ENCODE measurements around the gene PKNOX1.
"Not testable (repeated sequence)": the region's sequence is repeated elsewhere in the genome, so short reads cannot be mapped to it uniquely, and the experiment has no call there.

Gene PKNOX1, protein sequence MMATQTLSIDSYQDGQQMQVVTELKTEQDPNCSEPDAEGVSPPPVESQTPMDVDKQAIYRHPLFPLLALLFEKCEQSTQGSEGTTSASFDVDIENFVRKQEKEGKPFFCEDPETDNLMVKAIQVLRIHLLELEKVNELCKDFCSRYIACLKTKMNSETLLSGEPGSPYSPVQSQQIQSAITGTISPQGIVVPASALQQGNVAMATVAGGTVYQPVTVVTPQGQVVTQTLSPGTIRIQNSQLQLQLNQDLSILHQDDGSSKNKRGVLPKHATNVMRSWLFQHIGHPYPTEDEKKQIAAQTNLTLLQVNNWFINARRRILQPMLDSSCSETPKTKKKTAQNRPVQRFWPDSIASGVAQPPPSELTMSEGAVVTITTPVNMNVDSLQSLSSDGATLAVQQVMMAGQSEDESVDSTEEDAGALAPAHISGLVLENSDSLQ

DNA sequence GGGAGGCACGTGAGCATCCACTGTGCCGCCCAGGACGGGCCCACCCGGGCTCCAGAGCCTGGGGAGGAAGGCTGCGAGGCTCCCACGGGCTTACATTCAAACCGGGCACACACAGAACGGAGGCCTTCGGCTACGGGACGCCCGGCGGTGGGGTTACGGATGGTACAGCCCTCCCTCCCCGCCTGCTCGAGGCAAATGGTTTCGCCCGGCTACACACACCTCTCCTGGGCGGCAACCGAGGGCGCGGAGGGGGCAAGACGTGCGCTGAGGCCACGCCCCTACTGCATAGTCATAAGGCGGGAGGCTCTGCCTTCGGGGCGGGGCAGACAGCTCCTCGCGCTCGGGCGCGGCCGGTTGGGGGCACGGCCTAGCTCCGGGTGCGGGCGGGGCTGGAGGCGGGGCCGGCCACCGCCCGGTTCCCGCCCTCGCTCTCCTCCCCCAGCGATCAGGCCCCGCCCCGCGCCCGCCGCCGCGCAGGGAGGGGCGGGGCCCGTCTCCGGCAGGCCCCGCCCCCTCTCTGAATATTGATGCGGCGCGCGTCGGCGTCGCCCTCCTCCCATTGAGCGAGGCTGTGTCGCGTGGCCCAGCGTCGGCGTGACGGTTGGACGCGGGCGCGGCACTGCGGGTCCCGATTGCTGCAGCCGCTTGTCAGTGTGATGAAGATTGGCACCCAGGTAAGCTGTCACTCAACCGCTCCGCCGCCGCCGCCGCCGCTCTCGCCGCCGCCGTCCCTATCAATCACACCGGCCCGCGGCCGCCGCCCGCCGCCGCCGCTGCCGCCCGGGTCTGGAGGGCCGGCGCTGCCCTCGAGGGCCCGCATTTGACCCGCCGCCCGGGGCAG is at the start of gene PKNOX1:
TSS of gene PKNOX1 (plus strand) at position 572 of the 841 bp plus-strand sequence. CDS start 29,820 bp downstream, outside the sequence.
- peak; percentile 99 for DNase-seq

DNA sequence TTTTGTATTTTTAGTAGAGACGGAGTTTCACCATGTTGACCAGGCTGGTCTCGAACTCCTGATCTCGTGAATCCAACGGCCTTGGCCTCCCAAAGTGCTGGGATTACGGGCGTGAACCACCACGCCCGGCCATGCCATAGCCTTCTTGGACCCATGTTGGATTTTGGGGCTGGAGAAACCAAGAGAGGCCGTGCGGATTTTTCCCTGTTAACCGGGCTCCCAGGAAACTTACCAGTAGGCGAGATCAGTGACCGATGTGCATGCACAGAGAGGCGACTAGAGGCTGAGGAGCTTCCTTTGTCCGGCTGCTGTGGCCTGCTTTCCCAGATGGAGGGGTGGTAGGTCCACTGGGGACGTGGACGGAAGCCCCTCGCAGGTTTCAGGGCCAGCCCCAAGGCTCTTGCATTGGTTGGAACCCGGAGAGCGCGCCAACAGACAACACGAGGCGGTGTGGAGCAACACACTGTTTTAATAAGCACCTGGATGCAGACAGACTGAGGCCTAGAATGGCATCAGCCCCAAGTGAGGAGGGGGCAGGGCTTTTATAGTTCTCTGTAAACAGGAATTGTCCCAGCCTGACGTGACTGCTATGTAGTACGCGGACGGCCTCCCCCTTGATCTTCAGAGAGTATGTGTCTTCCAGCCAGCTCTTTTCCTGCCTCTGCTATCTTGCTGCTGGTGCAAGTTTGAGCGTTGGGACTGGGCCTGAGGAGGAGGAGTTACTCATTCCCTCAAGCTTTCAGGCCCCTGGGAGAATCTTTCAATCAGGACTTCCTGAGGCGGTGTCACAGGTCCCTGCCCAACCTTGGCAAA is 49.0 kb upstream of the PKNOX1 start, which contains the start of gene ERVH48-1:
TSS of gene ERVH48-1 (minus strand) at position 517 of the 813 bp plus-strand sequence. CDS start 6,624 bp downstream, outside the sequence.
- no peak for DNase-seq

DNA sequence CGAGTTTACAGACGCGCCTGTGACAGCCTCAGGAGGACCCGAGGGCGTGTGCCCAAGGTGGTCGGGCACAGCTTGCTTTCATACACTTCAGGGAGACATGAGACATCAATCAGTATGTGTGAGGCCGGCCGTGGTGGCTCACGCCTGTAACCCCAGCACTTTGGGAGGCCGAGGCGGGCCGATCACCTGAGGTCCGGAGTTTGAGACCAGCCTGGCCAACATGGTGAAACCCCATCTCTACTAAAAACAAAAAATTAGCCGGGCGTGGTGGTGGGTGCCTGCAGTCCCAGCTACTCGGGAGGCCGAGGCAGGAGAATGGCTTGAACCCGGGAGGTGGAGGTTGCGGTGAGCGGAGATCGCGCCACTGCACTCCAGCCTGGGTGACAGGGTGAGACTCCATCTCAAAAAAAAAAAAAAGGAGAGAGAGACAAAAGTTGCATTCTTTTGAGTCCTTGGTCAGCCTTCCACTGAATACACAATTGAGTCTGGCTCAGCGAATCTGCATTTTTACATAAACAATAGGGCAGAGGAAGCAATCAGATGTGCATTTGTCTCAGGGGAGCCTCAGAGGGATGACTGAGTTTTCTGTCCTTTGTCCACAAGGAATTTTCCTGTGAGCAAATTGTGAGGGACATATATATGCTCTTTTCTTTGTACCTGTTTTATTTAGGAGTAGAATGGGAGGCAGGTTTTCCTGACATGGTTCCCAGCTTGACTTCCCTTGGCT is 46.7 kb upstream of the PKNOX1 start:
- not testable (repeated sequence) for DNase-seq

DNA sequence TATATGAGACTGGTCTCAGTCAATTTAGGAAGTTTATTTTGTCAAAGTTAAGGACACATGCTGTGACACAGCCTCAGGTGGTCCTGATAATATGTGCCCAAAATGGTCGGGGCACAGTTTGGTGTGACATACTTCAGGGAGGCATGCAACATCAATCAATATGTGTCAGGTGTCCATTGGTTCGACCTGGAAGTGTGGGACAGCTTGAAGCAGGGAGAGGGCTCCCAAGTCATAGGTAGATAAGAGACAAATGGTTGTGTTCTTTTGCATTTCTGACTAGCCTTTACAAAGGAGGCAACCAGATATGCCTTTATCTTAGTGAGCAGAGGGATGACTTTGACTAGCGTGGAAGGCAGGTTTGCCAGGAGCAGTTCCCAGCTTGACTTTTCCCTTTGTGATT is 44.4 kb upstream of the PKNOX1 start:
- DNase-seq, result no peak

DNA sequence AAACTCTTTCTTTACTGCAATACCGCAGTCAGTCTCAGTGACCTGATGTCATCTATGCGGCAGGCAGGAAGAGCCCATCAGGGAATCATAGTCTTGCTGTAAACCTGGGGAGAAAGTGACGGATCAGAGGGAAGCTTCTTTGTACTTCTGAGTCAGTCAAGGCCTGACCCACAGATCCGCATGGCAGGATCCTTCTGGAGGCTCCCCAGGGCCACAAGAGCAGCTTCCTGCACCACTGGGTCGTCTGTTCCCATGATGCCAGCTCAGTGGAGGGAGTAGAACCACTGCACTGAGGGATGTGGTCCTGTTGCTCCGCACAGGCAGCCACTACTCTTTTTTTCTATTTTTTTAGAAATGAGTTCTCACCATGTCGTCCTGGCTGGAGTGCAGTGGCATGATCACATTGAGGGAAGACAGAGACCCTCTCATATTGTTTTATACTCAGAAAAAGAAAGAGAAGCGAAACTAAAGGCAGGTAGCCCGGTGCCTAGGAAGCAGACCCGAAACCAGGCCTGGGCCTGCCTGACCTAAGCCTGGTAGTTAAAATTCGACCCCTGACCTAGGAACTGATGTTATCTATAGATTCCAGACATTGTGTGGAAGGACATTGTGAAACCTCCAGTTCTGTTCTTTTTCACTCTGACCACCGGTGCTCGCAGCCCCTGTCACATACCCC is 42.7 kb upstream of the PKNOX1 start:
- no peak for DNase-seq

DNA sequence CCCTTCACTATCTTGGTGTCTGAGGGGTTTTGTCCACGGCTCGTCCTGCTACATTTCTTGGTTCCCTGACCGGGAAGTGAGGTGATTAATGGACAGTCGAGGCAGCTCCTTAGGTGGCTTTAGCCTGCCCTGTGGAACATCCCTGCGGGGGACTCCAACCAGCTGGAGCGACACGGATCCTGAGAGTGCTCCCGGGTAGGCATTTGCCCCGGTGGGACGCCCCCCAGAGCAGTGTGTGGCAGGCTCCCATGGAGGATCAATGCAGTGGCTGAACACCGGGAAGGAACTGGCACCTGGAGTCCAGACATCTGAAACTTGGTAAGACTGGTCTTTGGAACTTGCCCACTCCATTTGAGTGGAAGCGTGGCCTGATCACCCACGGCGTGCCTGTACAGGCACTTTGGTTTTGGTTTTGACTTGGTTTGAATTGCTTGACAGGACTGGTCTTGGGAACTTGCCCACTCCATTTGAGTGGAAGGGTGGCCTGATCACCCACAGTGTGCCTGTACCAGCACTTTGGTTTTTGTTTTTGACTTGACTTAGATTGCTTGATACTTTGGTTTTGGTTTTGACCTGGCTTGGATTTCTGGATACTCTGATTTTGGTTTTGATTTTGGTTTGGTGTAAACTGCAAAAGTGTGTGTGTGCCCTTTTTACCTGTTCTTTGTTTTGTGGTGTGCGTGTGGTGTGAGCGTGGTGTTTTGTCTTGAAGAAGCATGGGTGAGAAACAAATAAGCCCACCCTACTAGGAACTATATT is 41.8 kb upstream of the PKNOX1 start:
- not testable (repeated sequence) for DNase-seq

DNA sequence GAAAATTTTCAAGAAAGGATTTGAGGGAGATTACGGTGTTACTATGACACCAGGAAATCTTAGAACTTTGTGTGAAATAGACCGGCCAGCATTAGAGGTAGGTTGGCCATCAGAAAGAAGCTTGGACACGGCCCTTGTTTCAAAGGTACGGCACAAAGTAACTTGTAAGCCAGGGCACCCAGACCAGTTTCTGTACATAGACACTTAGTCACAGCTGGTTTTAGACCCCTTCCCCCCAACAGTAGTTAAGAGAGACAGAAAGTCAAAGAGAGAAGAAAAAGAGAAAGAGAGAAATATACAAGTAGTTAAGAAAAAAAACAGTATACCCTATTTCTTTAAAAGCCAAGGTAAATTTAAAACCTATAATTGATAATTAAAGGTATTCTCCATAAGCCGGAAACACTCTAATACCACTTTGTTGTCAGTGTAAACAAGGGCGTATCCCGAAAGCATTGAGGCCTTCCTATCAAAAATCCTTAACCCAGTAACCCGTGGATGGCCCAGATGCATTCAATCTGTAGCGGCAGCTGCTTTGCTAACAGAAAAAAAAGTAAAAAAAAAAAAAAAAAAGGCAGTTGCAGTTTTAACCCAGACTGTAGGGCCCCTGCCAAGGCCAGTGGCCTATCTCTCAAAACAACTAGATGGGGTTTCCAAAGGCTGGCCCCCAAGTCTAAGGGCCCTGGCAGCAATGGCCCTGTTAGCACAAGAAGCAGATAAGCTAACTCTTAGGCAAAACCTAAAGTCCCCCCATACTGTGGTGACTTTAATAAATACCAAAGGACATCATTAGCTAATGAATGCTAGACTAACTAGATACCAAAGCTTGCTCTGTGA is 41.0 kb upstream of the PKNOX1 start:
- DNase-seq, result not testable (repeated sequence)

DNA sequence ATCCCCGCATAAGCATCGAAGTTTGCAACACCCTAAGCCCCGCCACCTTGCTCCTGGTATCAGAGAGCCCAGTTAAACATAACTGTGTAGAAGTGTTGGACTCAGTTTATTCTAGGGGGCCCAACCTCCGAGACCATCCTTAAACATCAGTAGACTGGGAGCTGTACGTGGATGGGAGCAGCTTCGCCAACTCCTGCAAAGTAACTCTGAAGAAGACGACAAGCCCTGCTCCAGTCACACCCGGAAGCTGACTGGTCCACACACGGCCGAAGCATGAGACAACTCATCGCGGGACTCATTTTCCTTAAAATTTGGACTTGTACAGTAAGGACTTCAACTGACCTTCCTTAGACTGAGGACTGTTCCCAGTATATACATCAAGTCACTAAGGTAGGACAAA is 40.4 kb upstream of the PKNOX1 start:
- DNase-seq, result not testable (repeated sequence)

DNA sequence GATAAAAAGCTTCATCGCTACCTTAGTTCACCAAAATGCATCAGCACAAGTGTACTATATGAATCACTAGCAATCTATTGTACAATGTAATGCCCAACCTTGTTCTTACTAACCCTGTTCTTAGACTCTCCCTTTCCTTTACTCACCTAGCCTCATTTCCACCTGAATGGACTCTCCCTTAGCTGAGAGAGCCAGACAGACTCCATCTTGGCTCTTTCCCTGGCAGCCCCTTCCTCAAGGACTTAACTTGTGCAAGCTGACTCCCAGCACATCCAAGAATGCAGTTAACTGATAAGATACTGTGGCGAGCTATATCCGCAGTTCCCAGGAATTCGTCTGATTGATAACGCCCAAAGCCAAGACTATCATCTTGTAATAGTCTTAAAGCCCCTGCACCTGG is 38.0 kb upstream of the PKNOX1 start:
- not testable (repeated sequence) for DNase-seq

DNA sequence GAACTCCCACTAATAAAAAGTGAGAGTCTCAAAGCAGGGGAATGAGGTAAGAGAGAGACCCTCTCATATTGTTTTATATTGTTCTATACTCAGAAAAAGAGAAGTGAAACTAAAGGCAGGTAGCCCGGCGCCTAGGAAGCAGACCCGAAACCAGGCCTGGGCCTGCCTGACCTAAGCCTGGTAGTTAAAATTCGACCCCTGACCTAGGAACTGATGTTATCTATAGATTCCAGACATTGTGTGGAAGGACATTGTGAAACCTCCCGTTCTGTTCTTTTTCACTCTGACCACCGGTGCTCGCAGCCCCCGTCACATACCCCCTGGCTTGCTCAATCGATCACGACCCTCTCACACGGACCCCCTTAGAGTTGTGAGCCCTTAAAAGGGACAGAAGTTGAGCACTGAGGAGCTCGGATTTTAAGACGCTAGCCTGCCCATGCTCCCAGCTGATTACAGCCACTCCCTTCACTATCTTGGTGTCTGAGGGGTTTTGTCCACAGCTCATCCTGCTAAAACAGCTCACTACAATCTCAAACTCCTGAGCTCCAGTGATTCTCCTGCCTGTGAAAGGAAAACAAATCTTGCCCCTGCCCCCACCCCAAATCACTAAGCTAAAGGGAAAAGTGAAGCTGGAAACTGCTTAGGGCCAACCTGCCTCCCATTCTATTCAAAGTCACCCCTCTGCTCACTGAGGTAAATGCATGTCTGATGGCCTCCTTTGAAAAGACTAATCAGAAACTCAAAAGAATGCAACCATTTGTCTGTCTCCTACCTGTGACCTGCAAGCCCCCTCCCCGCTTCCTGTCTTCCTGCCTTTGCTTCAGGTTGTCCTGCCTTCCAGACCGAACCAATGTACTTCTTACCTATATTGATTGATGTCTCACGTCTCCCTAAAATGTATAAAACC is 37.1 kb upstream of the PKNOX1 start:
- DNase-seq, result not testable (repeated sequence)

DNA sequence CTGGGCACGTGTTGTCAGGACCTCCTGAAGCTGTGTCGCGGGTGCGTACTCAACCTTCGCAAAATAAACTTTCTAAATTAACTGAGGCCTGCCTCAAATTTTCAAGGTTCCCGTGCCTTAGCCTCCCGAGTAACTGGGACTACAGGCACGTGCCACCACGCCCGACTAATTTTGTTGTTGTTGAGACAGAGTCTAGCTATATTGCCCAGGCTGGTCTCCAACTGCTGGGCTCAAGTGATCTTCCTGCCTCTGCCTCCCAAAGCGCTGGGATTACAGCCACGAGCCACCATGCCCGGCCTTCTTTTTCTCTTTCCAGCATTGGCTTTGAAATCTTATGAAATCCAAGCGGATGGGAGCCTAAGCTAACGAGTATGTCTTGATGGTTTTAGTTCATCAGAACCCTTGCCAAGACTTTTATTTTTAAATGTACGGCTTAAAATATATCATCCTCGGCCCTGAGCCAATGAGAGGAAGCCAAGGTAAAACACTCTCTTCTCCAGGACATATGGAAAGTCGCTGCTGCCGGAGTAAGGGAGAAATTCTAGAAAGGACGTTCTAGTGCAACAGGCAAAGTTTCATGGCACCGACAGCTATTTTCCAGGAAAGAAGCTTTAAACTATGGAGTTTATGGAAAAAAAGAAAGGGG is 36.3 kb upstream of the PKNOX1 start:
- no peak for DNase-seq

DNA sequence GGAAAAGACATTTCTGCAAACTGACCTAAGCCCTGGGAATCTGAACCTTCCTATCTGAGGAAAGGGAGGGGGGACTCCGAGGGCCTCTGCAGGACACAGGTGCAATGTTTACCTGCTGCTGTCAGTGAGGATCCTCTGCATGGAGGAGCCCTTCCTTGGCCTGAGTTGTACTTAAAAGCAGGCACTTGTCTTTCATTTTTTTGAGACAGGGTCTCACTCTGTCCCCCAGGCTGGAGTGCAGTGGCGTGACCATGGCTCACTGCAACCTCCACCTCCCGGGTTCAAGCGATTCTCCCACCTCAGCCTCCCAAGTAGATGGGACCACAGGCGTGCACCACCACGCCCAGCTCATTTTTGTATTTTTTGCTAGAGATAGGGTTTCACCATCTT is 35.8 kb upstream of the PKNOX1 start:
- DNase-seq, result not testable (repeated sequence)

DNA sequence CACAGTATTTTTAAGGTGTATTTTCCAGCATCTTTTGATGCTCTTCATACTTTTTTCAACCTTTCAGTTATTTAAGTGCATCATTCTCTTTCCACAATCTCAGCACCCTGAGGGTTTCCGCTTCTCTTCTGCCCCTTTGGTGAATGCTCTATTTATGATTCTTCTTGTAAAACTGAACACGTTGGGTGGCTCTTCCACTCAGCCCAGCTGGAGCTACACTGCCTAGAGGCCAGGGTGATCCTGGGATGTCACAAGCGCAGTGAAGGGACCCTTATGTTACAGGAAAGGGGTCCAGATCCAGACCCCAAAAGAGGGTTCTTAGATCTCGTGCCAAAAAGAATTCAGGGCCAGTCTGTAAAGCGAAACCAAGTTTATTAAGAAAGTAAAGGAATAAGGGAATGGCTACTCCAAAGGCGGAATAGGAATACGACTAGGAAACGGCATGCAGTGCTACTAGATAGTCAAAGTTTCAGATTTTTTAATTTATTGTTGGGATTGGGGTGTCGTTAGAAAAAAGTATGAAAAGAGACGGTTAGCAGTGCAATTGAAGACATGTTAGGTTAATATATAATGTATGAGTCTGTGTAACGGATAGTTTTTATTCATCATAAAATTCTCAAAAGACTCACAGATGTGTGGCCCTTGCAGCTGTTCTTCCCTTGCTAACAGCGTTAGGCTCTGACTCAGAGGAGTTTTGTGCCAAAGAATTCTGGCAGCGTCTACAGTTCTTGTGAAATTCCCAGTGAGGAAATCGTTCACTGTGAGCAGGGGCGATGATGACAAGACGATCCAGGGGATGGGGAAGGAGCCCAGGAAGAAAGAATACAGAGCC is 34.6 kb upstream of the PKNOX1 start:
- no peak for DNase-seq

DNA sequence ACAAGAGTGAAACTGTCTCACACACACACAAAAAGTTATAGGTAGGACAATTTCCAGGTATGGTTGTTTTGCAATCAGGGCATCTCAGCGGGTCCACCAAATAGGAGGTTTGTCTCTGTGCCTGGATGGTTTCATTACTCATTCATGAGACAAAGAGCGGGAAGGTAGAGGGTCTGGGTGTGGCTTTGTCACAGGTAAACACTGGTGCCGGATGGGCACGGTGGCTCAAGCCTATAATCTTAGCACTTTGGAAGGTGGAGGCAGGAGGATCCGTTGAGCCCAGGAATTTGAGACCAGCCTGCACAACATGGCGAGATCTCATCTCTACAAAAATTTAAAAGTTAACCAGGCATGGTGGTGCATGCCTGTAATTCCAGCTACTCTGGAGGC is 32.7 kb upstream of the PKNOX1 start:
- no peak for DNase-seq

DNA sequence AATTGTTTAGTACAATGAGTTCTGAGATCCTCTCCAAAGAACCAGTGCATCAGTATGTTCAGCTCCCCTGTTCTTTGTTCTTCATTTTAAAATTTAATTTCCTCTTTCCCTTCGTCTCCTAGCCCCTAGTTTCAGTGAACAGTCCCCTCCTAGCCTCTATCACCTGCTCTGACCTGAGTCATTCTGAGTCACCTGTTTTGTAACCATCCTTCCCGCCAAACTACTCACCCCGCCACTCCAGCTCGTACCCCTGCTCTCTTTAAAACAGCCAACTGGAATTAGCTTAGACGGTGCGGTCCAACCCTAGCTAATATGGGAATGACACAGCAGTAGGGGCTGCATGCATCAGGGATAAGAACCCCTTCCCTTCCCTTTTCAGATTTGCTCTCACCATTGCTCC is 32.1 kb upstream of the PKNOX1 start:
- DNase-seq, result no peak

DNA sequence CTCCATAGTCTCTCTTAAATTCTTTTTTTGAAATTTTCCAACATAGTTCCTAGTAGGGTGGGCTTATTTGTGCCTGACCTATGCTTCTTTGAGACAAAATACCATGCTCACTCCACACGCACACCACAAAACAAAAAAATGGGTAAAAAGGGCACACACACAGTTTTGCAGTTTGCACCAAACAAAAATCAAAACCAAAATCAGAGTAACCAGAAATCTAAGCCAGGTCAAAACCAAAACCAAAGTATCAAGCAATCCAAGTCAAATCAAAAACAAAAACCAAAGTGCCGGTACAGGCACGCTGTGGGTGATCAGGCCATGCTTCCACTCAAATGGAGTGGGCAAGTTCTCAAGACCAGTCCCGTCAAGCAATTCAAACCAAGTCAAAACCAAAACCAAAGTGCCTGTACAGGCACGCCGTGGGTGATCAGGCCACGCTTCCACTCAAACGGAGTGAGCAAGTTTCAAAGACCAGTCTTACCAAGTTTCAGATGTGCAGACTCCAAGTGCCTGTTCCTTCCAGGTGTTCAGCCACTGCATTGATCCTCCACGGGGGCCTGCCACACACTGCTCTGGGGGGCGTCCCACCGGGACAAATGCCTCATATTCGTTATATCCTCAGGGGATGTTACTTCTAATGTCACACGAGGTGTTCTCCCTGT is 25.1 kb upstream of the PKNOX1 start:
- DNase-seq, result not testable (repeated sequence)

DNA sequence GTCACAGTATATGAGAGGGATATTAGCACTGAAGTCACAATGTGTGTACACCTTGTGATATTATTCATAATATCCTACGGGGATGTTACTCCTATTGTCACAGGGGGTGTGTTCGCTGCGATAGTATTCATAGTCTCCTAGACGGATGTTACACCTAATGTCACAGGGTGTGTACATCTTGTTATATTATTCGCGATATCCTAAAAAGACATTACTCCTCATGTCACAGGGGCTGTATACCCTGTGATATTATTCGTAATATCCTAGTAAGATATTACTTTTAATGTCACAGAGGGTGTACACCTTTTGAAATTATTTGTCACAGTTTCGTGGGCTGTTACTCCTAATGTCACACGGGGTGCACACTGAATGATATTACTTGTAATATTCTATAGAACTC is 23.2 kb upstream of the PKNOX1 start:
- not testable (repeated sequence) for DNase-seq
